C4-2B (cell line): ENCODE data around the gene MSI2.

Experiments used
- H3K27ac ChIP-seq: fragments of 450-650 bp; 2 replicates; pipeline ENCODE4 v1.5.1; 2017
- ZFX ChIP-seq: fragments of 450-650 bp; IDR thresholded peaks from 2 replicates; pipeline ENCODE4 v1.6.1; 2017
- TF ChIP-seq, protein P1 (sequence below): fragments of 450-650 bp; conservative IDR thresholded peaks from 2 replicates; pipeline ENCODE4 v1.5.1; 2017; ENCODE audit warnings: mild to moderate bottlenecking

The MSI2 gene

DNA sequence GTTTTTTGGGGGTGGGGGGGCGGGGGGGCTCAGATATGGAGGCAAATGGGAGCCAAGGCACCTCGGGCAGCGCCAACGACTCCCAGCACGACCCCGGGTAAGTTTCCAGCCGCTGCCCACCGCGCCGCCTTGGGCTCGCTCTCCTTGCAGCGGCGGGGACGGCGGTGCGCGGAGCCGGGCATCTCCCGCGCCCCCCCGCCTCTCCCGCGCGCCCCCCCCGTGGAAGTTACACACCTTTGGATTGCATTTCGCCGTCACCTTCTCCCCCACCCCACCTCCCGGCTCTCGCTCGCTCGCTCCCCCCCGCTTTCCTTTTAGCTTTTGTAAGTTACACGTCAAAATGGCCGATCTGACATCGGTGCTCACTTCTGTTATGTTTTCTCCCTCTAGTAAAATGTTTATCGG, 387 bp downstream of the MSI2 start:
- peak overlapping the region; percentile 79 for H3K27ac ChIP-seq
- TF ChIP-seq, protein P1, sequence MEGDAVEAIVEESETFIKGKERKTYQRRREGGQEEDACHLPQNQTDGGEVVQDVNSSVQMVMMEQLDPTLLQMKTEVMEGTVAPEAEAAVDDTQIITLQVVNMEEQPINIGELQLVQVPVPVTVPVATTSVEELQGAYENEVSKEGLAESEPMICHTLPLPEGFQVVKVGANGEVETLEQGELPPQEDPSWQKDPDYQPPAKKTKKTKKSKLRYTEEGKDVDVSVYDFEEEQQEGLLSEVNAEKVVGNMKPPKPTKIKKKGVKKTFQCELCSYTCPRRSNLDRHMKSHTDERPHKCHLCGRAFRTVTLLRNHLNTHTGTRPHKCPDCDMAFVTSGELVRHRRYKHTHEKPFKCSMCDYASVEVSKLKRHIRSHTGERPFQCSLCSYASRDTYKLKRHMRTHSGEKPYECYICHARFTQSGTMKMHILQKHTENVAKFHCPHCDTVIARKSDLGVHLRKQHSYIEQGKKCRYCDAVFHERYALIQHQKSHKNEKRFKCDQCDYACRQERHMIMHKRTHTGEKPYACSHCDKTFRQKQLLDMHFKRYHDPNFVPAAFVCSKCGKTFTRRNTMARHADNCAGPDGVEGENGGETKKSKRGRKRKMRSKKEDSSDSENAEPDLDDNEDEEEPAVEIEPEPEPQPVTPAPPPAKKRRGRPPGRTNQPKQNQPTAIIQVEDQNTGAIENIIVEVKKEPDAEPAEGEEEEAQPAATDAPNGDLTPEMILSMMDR, result no peak
- TF ChIP-seq ZFX, result no peak

DNA sequence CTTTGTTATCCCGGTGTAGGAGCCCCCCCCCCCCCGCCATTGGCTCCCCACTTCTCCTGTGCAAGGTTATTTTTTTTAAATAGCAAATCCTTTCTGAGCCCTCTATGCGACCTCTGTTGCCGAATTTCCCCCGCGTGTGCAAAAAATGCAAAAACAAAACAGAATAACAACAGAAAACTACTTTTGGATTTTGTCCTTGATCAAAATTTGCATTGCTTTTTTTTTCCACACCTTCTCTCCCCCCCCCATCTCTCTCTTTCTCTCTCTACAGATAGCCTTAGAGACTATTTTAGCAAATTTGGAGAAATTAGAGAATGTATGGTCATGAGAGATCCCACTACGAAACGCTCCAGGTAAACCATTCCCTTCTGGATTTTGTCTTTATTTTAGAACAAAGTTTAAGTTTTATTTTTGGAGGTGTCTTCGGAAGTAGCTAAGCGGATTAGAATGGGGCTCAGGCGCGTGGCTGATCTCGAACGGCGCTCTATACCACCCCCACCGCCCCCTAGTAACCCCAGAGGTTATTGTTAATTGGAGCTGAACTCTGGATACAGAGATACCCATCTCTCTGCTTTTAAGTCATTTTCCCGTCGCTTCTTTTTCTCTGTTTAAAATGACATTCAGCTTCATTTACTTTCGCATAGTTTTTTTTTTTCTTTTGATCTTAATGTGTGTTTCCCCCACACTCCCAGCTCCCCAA, 1.0 kb downstream of the MSI2 start:
- H3K27ac ChIP-seq, result peak overlapping the region; percentile 79
- TF ChIP-seq, protein P1, result no peak
- TF ChIP-seq ZFX, result no peak

DNA sequence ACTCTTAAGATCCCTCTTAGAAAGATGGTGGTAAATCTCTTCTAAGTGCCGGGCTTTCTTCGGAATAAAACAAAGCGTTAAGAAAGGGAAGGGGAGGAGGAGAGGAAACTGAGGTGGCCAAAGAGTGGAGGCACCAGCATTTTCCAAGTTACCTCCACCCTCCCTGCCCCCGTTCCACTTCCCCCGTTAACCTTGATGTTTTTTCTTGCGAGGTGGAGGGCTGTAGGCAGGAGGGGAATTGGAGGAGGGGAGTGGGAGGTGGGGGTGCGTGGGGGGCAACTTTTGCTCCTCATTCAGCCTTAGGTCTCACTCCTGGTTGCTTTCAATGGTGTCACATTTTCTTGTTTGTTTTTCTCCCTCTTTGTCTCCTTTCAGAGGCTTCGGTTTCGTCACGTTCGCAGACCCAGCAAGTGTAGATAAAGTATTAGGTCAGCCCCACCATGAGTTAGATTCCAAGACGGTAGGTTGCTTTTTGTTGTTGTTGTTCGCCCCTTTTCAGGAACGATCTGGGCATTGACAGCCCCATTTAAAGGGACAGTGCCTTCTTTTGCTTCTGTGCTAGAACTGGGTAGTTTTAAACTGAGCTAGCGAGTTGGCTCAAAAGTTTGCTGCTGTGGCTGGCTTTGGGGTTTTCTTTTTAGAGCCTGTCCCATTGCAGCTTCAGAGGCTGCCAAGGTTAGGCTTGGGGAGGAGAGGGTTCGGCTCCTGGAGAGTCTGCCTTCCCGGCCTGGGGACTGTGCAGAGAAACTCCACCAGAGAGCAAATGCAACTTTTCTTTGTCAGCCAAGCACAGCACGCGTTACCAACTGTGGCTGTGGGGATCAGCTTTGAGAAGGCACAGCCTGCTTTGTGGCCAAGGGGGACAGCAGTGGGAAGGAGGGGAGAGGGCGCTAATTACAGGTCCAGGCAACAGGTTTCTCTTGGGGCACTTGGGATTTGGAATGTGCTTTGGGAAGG, 1.9 kb downstream of the MSI2 start:
- TF ChIP-seq, protein P1, result no peak
- TF ChIP-seq ZFX, result no peak
- H3K27ac ChIP-seq, result no peak overlapping the region

DNA sequence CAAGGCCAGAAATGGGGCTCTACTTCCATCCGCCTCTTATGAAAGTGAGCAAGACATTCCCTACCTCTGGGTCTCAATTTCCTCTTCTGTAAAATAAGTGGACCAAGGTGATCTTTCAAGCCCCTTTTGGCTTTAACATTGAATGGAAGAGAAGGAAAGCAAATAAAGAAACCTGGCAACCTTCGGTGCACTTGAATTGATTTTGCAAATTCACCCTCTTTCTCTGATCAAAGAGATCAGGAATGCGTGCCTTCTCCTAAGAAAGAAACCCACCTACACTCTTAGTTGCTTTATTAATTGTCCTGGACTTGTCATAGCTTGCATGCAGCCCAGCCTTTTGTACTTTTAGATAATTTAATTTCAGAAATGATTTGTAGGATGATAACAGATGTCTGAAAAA, 3.0 kb downstream of the MSI2 start:
- TF ChIP-seq, protein P1, result no peak
- no peak for TF ChIP-seq ZFX
- H3K27ac ChIP-seq, result no peak overlapping the region

DNA sequence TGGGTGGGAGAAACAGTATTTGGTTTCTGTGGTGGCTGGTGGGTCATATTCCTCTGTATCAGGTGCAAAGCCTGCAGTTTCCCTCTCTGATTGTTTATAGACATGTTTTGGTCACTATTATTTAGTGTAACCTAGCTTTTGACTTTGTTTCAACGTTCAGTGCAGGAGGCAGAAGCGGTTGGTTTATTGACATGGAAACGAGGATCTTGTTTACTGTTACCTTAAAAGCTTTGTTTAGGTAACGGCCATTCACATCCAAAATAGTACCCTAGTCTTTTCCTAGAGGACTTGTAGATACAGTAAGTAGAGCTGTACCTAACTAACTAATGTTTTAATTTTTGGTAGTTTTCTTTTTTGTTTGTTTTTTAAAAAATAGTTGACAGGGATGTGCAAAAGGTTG, 3.5 kb downstream of the MSI2 start:
- no peak overlapping the region for H3K27ac ChIP-seq

DNA sequence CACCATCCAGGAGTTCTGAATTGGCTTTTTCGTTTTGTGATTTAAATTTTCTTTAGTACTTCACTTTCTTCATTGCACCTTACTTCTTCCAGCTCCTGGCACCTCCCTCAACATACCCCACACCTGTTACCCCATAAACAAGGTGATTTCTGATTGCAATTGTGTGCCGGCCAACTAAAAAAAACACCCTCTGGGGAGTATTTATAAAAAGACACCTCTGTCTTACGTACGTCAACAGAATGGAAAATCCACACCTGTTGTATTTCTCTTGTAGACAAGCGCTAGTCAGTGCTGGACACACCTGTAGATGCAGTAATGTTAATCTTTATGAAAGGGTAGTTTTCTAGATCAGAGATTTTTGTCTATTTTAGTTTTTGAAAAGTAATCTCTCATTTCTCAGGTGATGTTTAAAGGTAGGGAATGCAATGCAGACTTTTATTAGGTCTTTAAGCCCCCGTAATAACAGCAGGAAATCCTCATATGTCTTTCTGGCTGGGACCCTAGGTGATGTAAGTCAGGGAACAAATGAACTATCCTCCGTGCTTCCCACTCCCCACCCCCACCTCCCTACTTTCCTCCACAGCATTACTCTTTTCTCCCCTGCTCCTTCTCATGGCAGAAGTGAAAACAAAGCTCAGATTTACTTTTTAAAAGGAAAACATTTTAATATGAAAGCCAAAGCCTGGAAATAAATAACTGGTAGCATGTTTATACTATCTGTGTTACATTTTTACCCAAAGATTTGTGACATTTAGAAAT, 4.2 kb downstream of the MSI2 start:
- H3K27ac ChIP-seq, result no peak overlapping the region
- TF ChIP-seq, protein P1, result no peak
- no peak for TF ChIP-seq ZFX

More for the DNA sequence above, 3.5 kb downstream of the MSI2 start:
- TF ChIP-seq, protein P1, result no peak
- no peak for TF ChIP-seq ZFX
